SHP77 (cell line): Measurements from ENCODE around the gene KCNG4.

ENCODE experiments used
- DNase-seq, 2 experiments: peaks; one replicate each; lab custom pipeline; 2025; lab: John Stamatoyannopoulos, UW

Gene KCNG4

GRCh38 chr16:84182680-84183571, 56.9 kb downstream of the KCNG4 start:
- DNase-seq, result no peak

- DNase-seq, result no peak
Measured at GRCh38 chr16:84182104-84182503, 57.7 kb downstream of the KCNG4 start.

- no peak for DNase-seq
Measured at GRCh38 chr16:84181144-84181915, 58.5 kb downstream of the KCNG4 start.

- DNase-seq, result no peak
Measured at GRCh38 chr16:84180519-84181140, 59.2 kb downstream of the KCNG4 start.

- no peak for DNase-seq
Measured at GRCh38 chr16:84179612-84180320, 60.0 kb downstream of the KCNG4 start.

GRCh38 chr16:84178892-84179611, 60.8 kb downstream of the KCNG4 start:
- no peak for DNase-seq

- DNase-seq, result no peak
Measured at GRCh38 chr16:84178146-84178765, 61.6 kb downstream of the KCNG4 start.

- DNase-seq, result no peak
Measured at GRCh38 chr16:84177741-84178073, 62.1 kb downstream of the KCNG4 start.

GRCh38 chr16:84176192-84177053, 63.4 kb downstream of the KCNG4 start:
- no peak for DNase-seq

- DNase-seq, result no peak
Measured at GRCh38 chr16:84175350-84176081, 64.3 kb downstream of the KCNG4 start.

GRCh38 chr16:84174396-84174795, 65.4 kb downstream of the KCNG4 start:
- no peak for DNase-seq

- no peak for DNase-seq
Measured at GRCh38 chr16:84169765-84170310, 70.0 kb downstream of the KCNG4 start.
